NOMO-1 treated with dmso at 0.1 percent for 144 hours (cell line): Measurements from ENCODE around the gene USP48.

ENCODE experiments used
- DNase-seq: peaks from one replicate; lab custom pipeline; 2025; ENCODE audit not compliant: unreplicated experiment; lab: John Stamatoyannopoulos, UW

Gene USP48

GRCh38 chr1:21670956-21671902, 111.7 kb downstream of the USP48 start:
- DNase-seq: no peak

- no peak for DNase-seq
These were observed 112.7 kb downstream of the USP48 start for GRCh38 chr1:21670059-21670881.

GRCh38 chr1:21669258-21670058, 113.5 kb downstream of the USP48 start, which contains the start of gene RAP1GAP:
TSS of gene RAP1GAP (minus strand) at chr1:21669357. CDS start at chr1:21620032, 49,325 bp downstream.
- DNase-seq: peak; percentile 38

GRCh38 chr1:21668951-21669257, 114.0 kb downstream of the USP48 start:
- no peak for DNase-seq

GRCh38 chr1:21668232-21668950, 114.6 kb downstream of the USP48 start:
- no peak for DNase-seq

- DNase-seq: no peak
These were observed 115.4 kb downstream of the USP48 start for GRCh38 chr1:21667348-21668231.

- DNase-seq: no peak
These were observed 116.2 kb downstream of the USP48 start for GRCh38 chr1:21666576-21667320.

- DNase-seq: no peak
These were observed 117.0 kb downstream of the USP48 start for GRCh38 chr1:21665711-21666575.

GRCh38 chr1:21664806-21665588, 118.0 kb downstream of the USP48 start:
- no peak for DNase-seq

- no peak for DNase-seq
These were observed 118.8 kb downstream of the USP48 start for GRCh38 chr1:21663951-21664805.

GRCh38 chr1:21663248-21663950, 119.5 kb downstream of the USP48 start:
- DNase-seq: no peak

GRCh38 chr1:21662426-21663247, 120.3 kb downstream of the USP48 start:
- no peak for DNase-seq

- no peak for DNase-seq
These were observed 121.1 kb downstream of the USP48 start for GRCh38 chr1:21661886-21662285.

GRCh38 chr1:21659924-21660326, 123.0 kb downstream of the USP48 start:
- no peak for DNase-seq
